ENCODE results near the gene SRSF12.

DNA sequence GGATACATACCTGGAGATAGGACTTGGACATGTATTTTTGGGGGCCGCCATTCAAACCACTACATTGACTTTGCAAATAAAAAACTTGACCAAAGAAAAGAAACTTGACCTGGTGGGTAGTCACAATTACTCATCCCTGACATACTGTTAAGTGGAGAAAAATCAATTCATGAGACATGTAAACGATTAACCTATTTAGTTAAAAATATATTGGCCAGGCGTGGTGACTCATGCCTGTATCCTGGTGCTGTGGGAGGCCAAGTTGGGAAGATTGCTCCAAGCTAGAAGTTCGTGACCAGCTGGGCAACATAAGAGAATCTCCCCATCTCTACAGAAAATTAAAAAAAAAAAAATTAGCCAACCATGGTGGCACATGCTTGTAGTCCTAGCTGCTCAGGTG lies 2.5 kb upstream of the SRSF12 start:
- no peak for TF ChIP-seq ZFP30 (CRISPR knock-in tag; IDR thresholded peaks at IDR 0.05)
- no peak for TF ChIP-seq CSDC2 (CRISPR knock-in tag; IDR thresholded peaks at IDR 0.05)
- TF ChIP-seq, protein P1, sequence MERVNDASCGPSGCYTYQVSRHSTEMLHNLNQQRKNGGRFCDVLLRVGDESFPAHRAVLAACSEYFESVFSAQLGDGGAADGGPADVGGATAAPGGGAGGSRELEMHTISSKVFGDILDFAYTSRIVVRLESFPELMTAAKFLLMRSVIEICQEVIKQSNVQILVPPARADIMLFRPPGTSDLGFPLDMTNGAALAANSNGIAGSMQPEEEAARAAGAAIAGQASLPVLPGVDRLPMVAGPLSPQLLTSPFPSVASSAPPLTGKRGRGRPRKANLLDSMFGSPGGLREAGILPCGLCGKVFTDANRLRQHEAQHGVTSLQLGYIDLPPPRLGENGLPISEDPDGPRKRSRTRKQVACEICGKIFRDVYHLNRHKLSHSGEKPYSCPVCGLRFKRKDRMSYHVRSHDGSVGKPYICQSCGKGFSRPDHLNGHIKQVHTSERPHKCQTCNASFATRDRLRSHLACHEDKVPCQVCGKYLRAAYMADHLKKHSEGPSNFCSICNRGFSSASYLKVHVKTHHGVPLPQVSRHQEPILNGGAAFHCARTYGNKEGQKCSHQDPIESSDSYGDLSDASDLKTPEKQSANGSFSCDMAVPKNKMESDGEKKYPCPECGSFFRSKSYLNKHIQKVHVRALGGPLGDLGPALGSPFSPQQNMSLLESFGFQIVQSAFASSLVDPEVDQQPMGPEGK (CRISPR knock-in tag; IDR thresholded peaks at IDR 0.05; ENCODE audit: borderline replicate concordance) = no peak
- no peak for TF ChIP-seq ZC3H10 (CRISPR knock-in tag; IDR thresholded peaks at IDR 0.05)
- TF ChIP-seq CREB5 (CRISPR knock-in tag; IDR thresholded peaks at IDR 0.05; ENCODE audit: low read depth) = no peak
- TF ChIP-seq, protein P2, sequence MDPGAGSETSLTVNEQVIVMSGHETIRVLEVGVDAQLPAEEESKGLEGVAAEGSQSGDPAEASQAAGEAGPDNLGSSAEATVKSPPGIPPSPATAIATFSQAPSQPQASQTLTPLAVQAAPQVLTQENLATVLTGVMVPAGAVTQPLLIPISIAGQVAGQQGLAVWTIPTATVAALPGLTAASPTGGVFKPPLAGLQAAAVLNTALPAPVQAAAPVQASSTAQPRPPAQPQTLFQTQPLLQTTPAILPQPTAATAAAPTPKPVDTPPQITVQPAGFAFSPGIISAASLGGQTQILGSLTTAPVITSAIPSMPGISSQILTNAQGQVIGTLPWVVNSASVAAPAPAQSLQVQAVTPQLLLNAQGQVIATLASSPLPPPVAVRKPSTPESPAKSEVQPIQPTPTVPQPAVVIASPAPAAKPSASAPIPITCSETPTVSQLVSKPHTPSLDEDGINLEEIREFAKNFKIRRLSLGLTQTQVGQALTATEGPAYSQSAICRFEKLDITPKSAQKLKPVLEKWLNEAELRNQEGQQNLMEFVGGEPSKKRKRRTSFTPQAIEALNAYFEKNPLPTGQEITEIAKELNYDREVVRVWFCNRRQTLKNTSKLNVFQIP (CRISPR knock-in tag; IDR thresholded peaks at IDR 0.05; ENCODE audit: borderline replicate concordance, low read depth) = no peak
- TF ChIP-seq PPARA (CRISPR knock-in tag; IDR thresholded peaks at IDR 0.05; ENCODE audit: borderline replicate concordance) = no peak
- no peak for TF ChIP-seq RARB (CRISPR knock-in tag; IDR thresholded peaks at IDR 0.05)
- TF ChIP-seq ZNF70 (CRISPR knock-in tag; IDR thresholded peaks at IDR 0.05) = no peak
- no peak for TF ChIP-seq ISL1 (CRISPR knock-in tag; IDR thresholded peaks at IDR 0.05)
- no peak for TF ChIP-seq ARNTL (CRISPR knock-in tag; IDR thresholded peaks at IDR 0.05; ENCODE audit: borderline replicate concordance, low read depth)

Measured in SK-N-SH treated with all-trans-retinoic acid at 6 μM for 48 hours (cell line).